ENCODE data around the gene CYP4F11. TPM values are rescaled to one million over a fixed set of nuclear protein-coding genes. Genes with fewer than 3 reads are reported as not detected.
A peak's percentile ranks its signal among the peaks of the same experiment; 100 is the strongest.
"Not testable (repeated sequence)": the region's sequence is repeated elsewhere in the genome, so short reads cannot be mapped to it uniquely, and the experiment has no call there.

CYP4F11 gene
- total RNA-seq, 6 experiments from 2014 or later, result 55.3 to 95.8 (median 84.5) TPM

DNA sequence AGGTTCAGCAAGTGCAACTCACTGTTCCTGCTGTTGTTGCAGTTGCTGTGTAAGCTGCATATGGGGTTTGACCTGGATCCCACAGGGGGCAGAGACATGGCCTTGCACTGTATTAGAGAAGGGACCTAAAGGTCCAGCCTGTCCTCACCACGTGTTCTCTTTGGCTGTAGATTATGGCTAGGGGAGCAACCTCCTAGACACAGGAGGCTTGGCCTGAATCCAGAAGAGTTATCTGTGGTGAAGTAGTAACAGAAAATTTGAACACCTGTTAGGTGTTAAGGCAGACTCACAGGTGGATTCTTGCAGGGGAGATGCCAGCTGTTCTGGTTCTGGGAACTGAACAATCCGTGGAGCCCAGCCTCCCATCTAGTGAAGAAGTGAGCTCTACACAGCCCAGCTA, 3.4 kb upstream of the CYP4F11 start:
- H3K36me3 ChIP-seq, result no peaks in the 10 kb centered on the region
- no peak overlapping the region for H3K4me3 ChIP-seq
- no peak for TF ChIP-seq POLR2A (IDR thresholded peaks at IDR 0.05)
- TF ChIP-seq, protein P1, sequence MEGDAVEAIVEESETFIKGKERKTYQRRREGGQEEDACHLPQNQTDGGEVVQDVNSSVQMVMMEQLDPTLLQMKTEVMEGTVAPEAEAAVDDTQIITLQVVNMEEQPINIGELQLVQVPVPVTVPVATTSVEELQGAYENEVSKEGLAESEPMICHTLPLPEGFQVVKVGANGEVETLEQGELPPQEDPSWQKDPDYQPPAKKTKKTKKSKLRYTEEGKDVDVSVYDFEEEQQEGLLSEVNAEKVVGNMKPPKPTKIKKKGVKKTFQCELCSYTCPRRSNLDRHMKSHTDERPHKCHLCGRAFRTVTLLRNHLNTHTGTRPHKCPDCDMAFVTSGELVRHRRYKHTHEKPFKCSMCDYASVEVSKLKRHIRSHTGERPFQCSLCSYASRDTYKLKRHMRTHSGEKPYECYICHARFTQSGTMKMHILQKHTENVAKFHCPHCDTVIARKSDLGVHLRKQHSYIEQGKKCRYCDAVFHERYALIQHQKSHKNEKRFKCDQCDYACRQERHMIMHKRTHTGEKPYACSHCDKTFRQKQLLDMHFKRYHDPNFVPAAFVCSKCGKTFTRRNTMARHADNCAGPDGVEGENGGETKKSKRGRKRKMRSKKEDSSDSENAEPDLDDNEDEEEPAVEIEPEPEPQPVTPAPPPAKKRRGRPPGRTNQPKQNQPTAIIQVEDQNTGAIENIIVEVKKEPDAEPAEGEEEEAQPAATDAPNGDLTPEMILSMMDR (IDR thresholded peaks at IDR 0.05), result no peak
- ATAC-seq (no peak), DNase-seq (no peak)
- intact Hi-C loops (cut with DNase I), result no loop called here
- H3K27me3 ChIP-seq, result no peaks in the 10 kb centered on the region
- H3K27ac ChIP-seq, result no peak overlapping the region
- no peaks in the 10 kb centered on the region for H3K9me3 ChIP-seq
- 20% methylated on average over 1 of the region's 2 CpGs for WGBS (ENCODE audit: insufficient coverage, low coverage, low lambda C conversion rate, missing lambda C conversion rate)
- peaks cover 0 to 13% (median 6%) of the 10 kb centered on the region in 4 donors for H3K4me1 ChIP-seq

DNA sequence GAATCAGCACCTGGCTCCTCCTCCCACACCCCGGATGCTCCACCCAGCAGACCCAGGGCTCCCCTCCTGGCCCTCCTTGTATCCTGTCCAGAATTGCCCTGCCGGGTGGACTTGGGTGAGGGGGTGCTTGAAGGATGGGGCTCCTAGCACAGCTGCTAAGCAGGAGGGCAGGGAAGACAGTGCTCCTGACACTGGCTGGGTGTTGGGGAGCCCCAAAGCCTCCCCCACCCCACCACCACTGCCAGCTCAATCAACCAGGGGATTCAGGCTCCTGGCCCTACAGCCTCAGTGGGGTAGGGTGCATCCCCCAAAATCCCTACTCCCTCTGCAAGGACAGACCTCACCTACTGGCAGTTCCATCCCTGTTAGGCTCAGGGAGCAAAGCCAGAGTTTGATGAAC, 2.6 kb upstream of the CYP4F11 start:
- 67% methylated on average over 1 of the region's 2 CpGs for WGBS (ENCODE audit: insufficient coverage, low coverage, low lambda C conversion rate, missing lambda C conversion rate)
- no peak for TF ChIP-seq POLR2A (IDR thresholded peaks at IDR 0.05)
- TF ChIP-seq, protein P1 (IDR thresholded peaks at IDR 0.05), result no peak
- no peak for DNase-seq

DNA sequence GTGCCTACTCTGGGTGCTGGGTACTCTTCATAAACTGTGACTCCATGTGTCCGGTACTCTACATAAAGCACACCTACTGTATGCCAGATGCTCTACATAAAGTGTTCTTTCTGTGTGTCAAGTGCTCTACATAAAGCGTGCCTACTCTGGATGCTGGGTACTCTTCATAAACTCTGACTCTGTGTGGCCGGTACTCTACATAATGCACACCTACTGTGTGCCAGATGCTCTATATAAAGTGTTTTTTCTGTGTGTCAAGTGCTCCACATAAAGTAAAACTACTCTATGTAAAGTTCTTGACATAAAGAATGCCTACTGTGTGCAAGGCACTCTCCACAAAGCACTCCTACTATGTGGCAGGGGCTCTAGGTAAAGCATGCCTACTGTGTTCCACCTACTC, 1.8 kb upstream of the CYP4F11 start:
- 51% methylated on average over 3 of the region's 3 CpGs for WGBS (ENCODE audit: insufficient coverage, low coverage, low lambda C conversion rate, missing lambda C conversion rate)
- DNase-seq (no peak), ATAC-seq (no peak)
- peaks cover 0 to 13% (median 6%) of the 10 kb centered on the region in 4 donors for H3K4me1 ChIP-seq
- H3K9me3 ChIP-seq, result no peaks in the 10 kb centered on the region
- no peaks in the 10 kb centered on the region for H3K36me3 ChIP-seq
- peak overlapping the region in 1 of 3 donors; percentile 94 for H3K27ac ChIP-seq
- TF ChIP-seq, protein P1 (IDR thresholded peaks at IDR 0.05), result no peak
- H3K27me3 ChIP-seq, result no peaks in the 10 kb centered on the region
- intact Hi-C loops (cut with DNase I), result no loop called here
- H3K4me3 ChIP-seq, result no peak overlapping the region

More for the DNA sequence above, 2.6 kb upstream of the CYP4F11 start:
- Histone ChIP-seq H3K36me3 (no peaks in the 10 kb centered on the region), H3K9me3 (no peaks in the 10 kb centered on the region), H3K4me1 (peaks cover 0 to 13% (median 6%) of the 10 kb centered on the region in 4 donors), H3K27ac (no peak overlapping the region), H3K4me3 (no peak overlapping the region), H3K27me3 (no peaks in the 10 kb centered on the region)
- ATAC-seq, result no peak
- intact Hi-C loops (cut with DNase I), result no loop called here

DNA sequence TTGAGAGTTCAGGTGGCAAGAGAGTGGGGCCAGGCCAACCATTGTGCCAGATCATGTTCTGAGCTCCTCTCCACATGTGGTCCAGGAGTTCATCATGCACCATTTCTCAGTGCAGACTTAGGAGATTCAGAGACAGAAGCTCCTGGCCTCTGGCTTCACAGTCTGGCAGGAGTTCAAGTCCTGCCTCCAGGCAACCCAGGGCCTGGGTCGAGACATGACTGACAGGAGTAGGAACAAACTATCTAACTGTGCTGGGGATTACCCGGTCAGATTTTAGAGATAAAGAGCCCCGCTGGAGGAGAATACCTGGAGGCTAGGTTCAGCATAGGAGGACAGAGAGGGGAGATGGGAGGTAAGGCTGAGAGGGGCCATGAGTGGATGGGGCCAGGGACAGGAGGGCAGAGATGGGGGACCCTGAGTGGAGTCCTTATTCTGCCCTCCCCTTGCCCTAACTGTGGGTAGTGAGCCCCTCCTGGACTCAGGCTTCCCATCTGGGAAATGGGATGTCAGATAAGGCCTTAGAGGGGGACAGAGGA, 906 bp upstream of the CYP4F11 start:
- Histone ChIP-seq H3K36me3 (no peaks in the 10 kb centered on the region), H3K27me3 (no peaks in the 10 kb centered on the region), H3K9me3 (no peaks in the 10 kb centered on the region), H3K4me1 (peaks cover 0 to 13% (median 6%) of the 10 kb centered on the region in 4 donors), H3K27ac (peak overlapping the region; percentile 70 to 94 (median 84)), H3K4me3 (peak overlapping the region in 1 of 3 donors; percentile 74)
- ATAC-seq (peak; percentile 41 to 64 (median 56)), DNase-seq (peak in 2 of 3 donors; percentile 70 to 75)
- 27% methylated on average over 3 of the region's 3 CpGs for WGBS (ENCODE audit: insufficient coverage, low coverage, low lambda C conversion rate, missing lambda C conversion rate)
- no peak for TF ChIP-seq POLR2A (IDR thresholded peaks at IDR 0.05)
- TF ChIP-seq, protein P1 (IDR thresholded peaks at IDR 0.05), result no peak
- intact Hi-C loops (cut with DNase I), result no loop called here

DNA sequence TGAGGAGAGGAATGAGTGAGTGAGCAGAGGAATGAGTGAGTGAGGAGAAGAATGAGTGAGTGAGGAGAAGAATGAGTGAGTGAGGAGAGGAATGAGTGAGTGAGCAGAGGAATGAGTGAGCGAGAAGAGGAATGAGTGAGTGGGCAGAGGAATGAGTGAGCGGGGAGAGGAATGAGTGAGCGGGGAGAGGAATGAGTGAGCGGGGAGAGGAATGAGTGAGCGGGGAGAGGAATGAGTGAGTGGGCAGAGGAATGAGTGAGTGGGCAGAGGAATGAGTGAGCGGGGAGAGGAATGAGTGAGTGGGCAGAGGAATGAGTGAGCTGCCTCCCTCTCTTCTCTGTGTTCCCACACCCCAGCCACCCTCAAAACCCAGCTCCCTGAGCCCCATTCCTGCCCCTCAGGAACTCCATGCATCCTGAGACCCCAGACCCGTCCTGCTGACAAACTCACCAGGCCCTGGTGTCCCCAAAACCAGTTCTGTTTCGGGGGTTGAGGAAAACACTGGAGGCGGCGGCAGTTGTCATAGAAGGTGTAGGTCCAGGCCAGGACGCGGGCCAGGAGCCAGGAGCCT, 483 bp downstream of the CYP4F11 start:
- peak overlapping the region; percentile 70 to 94 (median 84) for H3K27ac ChIP-seq
- intact Hi-C loops (cut with DNase I); DNase-seq; H3K9me3 ChIP-seq; H3K27me3 ChIP-seq; H3K36me3 ChIP-seq; ATAC-seq: not testable (repeated sequence)
- WGBS (ENCODE audit: insufficient coverage, low coverage, low lambda C conversion rate, missing lambda C conversion rate), result 29% methylated on average over 12 of the region's 12 CpGs
- peak overlapping the region; percentile 51 to 83 (median 74) for H3K4me3 ChIP-seq
- peaks cover 0 to 20% (median 6%) of the 10 kb centered on the region in 4 donors for H3K4me1 ChIP-seq
